Left ventricle myocardium inferior (tissue), 1 donor: ENCODE measurements around the gene DEFB131B. TPM values are rescaled to one million over a fixed set of nuclear protein-coding genes. Genes with fewer than 3 reads are reported as not detected.

Source experiments
- DNase-seq: peaks from one replicate; pipeline ENCODE4 v3.0.0-alpha.2; 2020
- H3K27ac ChIP-seq: fragments of 200-600 bp; replicated peaks from 2 replicates; pipeline ENCODE4 v1.8.0; 2021
- H3K27me3 ChIP-seq: fragments of 200-600 bp; 2 replicates; pipeline ENCODE4 v1.8.0; 2021; ENCODE audit warnings: low read depth
- H3K36me3 ChIP-seq: fragments of 200-600 bp; 2 replicates; pipeline ENCODE4 v1.8.0; 2021
- H3K4me1 ChIP-seq: fragments of 200-600 bp; 2 replicates; pipeline ENCODE4 v1.8.0; 2021
- H3K4me3 ChIP-seq: fragments of 200-600 bp; 2 replicates; pipeline ENCODE4 v1.8.0; 2021; ENCODE audit warnings: mild to moderate bottlenecking, moderate library complexity
- H3K9me3 ChIP-seq: fragments of 200-600 bp; replicated peaks from 2 replicates; pipeline ENCODE4 v1.8.0; 2021
- intact Hi-C: fragments of 100-400 bp; cut with micrococcal nuclease; formaldehyde crosslinking; loops from one replicate; pipeline ENCODE4 v1.11.0; 2022
- total RNA-seq: library from RNA; stranded (reverse); fragmentation: NEBNext Ultra II Directional; extraction: Animal tissue kit (Norgen Biotek cat#: 25700); gene quantifications from one replicate; pipeline ENCODE4 v1.2.1, GENCODE V29; 2021
- TF ChIP-seq, protein P1 (sequence below): fragments of 200-600 bp; IDR thresholded peaks from 2 replicates; pipeline ENCODE4 v1.8.0; 2021; ENCODE audit warnings: antibody characterized with exemption, mild to moderate bottlenecking, borderline replicate concordance
- donor health status: DM: no; HTN: yes; CAD: no; lungs with severe emphysema.

The DEFB131B gene
- total RNA-seq, 1 donor from 2014 or later, result not detected

- DNase-seq, result no peak
- H3K4me3 ChIP-seq, result no peak overlapping the region
- no peaks in the 10 kb centered on the region for H3K4me1 ChIP-seq
Observed at GRCh38 chr11:71914617-71915189, 36.5 kb downstream of the DEFB131B start.

DNA sequence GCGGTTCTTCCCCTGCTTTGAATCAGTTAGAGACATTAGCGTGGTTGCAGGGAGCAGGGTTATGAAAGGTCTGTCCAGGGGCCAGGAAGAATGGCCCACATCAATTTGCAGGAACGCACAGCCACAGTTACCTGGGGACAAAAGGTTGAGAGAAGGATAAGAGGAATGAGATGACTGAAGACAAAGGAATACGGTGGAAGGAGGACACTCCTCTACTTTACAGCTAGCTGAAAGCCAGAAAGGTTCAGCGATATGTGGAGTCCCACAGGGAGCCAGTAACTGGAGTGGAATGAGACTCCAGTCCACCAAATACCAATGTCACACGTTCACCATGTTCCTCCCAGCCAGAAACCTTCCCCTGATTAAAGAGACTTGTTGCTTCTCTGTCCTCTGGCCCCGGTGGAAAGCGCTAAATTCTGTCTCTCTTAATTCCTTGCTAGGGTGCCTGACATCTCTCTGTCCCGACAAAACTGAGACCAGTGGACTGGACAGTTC lies 39.4 kb downstream of the DEFB131B start:
- Histone ChIP-seq H3K36me3 (peaks cover 58% of the 10 kb centered on the region), H3K27me3 (no peaks in the 10 kb centered on the region), H3K9me3 (no peaks in the 10 kb centered on the region), H3K4me3 (no peak overlapping the region), H3K27ac (no peak overlapping the region), H3K4me1 (no peaks in the 10 kb centered on the region)
- DNase-seq, result no peak
- TF ChIP-seq, protein P1, sequence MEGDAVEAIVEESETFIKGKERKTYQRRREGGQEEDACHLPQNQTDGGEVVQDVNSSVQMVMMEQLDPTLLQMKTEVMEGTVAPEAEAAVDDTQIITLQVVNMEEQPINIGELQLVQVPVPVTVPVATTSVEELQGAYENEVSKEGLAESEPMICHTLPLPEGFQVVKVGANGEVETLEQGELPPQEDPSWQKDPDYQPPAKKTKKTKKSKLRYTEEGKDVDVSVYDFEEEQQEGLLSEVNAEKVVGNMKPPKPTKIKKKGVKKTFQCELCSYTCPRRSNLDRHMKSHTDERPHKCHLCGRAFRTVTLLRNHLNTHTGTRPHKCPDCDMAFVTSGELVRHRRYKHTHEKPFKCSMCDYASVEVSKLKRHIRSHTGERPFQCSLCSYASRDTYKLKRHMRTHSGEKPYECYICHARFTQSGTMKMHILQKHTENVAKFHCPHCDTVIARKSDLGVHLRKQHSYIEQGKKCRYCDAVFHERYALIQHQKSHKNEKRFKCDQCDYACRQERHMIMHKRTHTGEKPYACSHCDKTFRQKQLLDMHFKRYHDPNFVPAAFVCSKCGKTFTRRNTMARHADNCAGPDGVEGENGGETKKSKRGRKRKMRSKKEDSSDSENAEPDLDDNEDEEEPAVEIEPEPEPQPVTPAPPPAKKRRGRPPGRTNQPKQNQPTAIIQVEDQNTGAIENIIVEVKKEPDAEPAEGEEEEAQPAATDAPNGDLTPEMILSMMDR, result no peak
- intact Hi-C loops, result no loop called here

More at GRCh38 chr11:71914617-71915189, 36.5 kb downstream of the DEFB131B start:
- no peaks in the 10 kb centered on the region for H3K9me3 ChIP-seq
- no peak overlapping the region for H3K27ac ChIP-seq
- intact Hi-C loops, result no loop called here
- peaks cover 67% of the 10 kb centered on the region for H3K36me3 ChIP-seq
- TF ChIP-seq, protein P1, result no peak
- H3K27me3 ChIP-seq, result no peaks in the 10 kb centered on the region

DNA sequence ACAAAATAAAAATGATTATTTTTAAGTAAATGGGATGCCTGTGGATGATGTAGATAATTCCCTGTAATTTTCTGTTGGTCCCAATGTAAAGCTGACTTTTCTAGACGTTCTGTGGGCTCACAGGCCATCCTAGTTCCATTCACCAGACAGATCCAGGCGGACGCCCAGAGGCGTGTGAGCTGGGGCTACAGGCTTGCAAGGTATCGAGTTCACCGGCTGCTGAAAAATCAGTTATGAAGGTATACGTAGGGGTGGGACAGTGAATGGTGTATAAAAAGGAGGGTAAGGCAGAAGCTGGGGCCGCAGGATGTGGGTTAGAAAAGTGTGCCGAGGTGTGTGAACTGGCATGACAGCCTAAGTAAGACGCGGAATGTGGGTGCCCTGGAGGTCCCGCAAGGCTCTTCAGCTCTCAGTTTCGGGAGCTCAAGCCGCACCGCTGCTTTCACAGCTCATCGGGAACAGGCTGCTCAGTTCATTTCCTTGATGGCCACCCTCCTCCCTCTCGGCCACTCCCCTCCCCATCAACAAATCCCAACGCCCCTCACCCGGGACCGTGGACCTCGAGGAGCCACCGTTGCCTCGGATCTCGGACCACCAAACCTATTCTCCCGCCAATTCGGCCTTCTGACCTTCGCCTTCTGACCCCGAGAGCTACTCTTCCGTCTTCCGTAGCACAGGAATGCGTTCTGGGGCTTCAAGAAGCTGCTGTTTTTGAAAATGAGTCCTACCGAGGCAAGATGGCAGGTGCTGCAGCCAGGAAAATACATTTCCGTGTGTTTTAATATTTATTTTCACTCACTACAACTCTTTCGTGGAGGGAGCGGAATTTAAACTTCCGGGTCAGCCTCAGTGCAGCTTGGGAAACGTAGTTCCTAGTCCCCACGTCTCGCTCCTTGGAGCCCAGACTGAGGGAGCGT lies 49.8 kb downstream of the DEFB131B start, which contains the start of gene XNDC1N:
TSS of gene XNDC1N (minus strand) at position 775 of the 917 bp plus-strand sequence. CDS start 5,241 bp downstream, outside the sequence.
- peak within 1 kb of the TSS; percentile 95 for H3K27ac ChIP-seq
- no peaks in the 10 kb centered on the region for H3K27me3 ChIP-seq
- intact Hi-C loops, result no loop called here
- TF ChIP-seq, protein P1, result no peak
- peaks cover 6% of the 10 kb centered on the region for H3K36me3 ChIP-seq
- H3K4me3 ChIP-seq, result peak within 1 kb of the TSS; percentile 83
- peak; percentile 47 for DNase-seq
- peaks cover 53% of the 10 kb centered on the region for H3K4me1 ChIP-seq
- H3K9me3 ChIP-seq, result no peaks in the 10 kb centered on the region

DNA sequence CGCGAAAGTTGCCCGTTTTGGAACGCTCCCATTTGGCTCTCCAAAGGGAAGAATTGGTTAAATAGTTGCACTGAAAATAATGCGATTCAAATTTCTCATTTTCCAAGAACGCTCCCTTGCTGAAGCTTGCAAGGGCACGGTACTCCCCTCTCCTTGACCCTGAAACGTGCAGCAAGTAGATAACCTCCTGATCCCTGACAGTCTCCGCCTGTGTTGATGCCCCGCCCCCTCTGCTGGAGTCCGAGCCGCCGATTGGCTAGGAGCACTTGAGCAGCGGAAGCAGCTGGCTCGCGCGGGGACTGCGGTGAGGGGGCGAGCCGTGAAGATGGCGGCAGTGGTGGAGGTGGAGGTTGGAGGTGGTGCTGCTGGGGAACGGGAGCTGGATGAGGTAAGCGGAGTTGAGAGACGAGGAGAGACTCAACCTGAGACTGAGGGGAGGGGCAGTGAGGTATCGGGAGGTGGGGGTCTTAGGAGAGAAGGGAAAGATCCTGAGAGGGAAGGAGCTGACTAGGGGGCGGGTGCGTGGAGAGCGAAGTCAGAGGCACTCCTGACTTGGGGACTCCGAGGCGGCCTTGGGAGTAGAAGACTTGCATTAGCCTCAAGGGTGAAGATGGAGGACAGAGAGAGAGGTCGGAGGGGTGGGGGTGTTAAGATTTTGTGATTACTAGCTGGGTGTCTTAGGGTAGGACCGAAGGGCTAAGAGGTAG lies 50.6 kb downstream of the DEFB131B start, which contains the start of gene RNF121:
TSS of gene RNF121 (plus strand) at position 310 of the 707 bp plus-strand sequence. CDS start at position 326, 16 bp downstream.
- DNase-seq, result peak; percentile 98

More for the DNA sequence above, 50.6 kb downstream of the DEFB131B start, which contains the start of gene RNF121:
- no peaks in the 10 kb centered on the region for H3K9me3 ChIP-seq
- H3K27ac ChIP-seq, result peak within 1 kb of the TSS; percentile 95
- TF ChIP-seq, protein P1, result no peak
- H3K4me1 ChIP-seq, result peaks cover 61% of the 10 kb centered on the region
- H3K27me3 ChIP-seq, result no peaks in the 10 kb centered on the region
- intact Hi-C loops, result no loop called here
- H3K36me3 ChIP-seq, result peaks cover 6% of the 10 kb centered on the region
- H3K4me3 ChIP-seq, result peak within 1 kb of the TSS; percentile 83
